Mesenchymal stem cell (in vitro differentiated cells and primary cell): ENCODE results near the gene SIRPG.

Source experiments
- DNase-seq: peaks from one replicate; pipeline ENCODE4 v3.0.0-alpha.2; 2013
- H2AFZ ChIP-seq: one replicate; pipeline ENCODE4 v1.6.1; 2013; ENCODE audit warnings: low read depth, mild to moderate bottlenecking, control low read depth, inconsistent platforms, low read length, moderate library complexity
- H2AK5ac ChIP-seq: 2 replicates; pipeline ENCODE4 v1.6.1; 2013; ENCODE audit warnings: low read length, moderate library complexity, mild to moderate bottlenecking, inconsistent platforms; ENCODE audit not compliant: severe bottlenecking
- H2BK120ac ChIP-seq: one replicate; pipeline ENCODE4 v1.6.1; 2013; ENCODE audit warnings: low read depth, mild to moderate bottlenecking, inconsistent platforms, low read length, moderate library complexity
- H2BK12ac ChIP-seq, 2 experiments: one replicate each; pipeline ENCODE4 v1.6.1; 2013; ENCODE audit warnings: inconsistent platforms in 2 of 2, low read length in 2 of 2, mild to moderate bottlenecking in 2 of 2, moderate library complexity in 2 of 2, control low read depth in 1 of 2
- H2BK15ac ChIP-seq: one replicate; pipeline ENCODE4 v1.6.1; 2013; ENCODE audit warnings: mild to moderate bottlenecking, low read depth, inconsistent platforms; ENCODE audit not compliant: poor library complexity, severe bottlenecking
- H2BK5ac ChIP-seq: 2 replicates; pipeline ENCODE4 v1.6.1; 2013; ENCODE audit warnings: low read depth, mild to moderate bottlenecking, low read length, control low read depth, inconsistent platforms; ENCODE audit not compliant: poor library complexity, severe bottlenecking
- H3K14ac ChIP-seq, 2 experiments: one replicate each; pipeline ENCODE4 v1.6.1; 2013; ENCODE audit warnings: inconsistent platforms in 2 of 2, low read length in 2 of 2, control low read depth in 1 of 2, mild to moderate bottlenecking in 1 of 2, moderate library complexity in 1 of 2
- H3K18ac ChIP-seq, 2 experiments: one replicate each; pipeline ENCODE4 v1.6.1; 2013; ENCODE audit warnings: inconsistent platforms in 2 of 2, low read length in 2 of 2, control low read depth in 1 of 2, low read depth in 1 of 2, mild to moderate bottlenecking in 1 of 2
- H3K23ac ChIP-seq, 2 experiments: one replicate each; pipeline ENCODE4 v1.6.1; 2013; ENCODE audit warnings: inconsistent platforms in 2 of 2, low read length in 2 of 2, mild to moderate bottlenecking in 2 of 2, moderate library complexity in 2 of 2, control low read depth in 1 of 2
- H3K27ac ChIP-seq: 2 replicates; pipeline ENCODE4 v1.5.1; 2013; ENCODE audit warnings: mild to moderate bottlenecking, moderate library complexity, low read length, control low read depth, inconsistent platforms; ENCODE audit not compliant: poor library complexity, severe bottlenecking
- H3K27me3 ChIP-seq, 2 experiments: 2 replicates each; pipeline versions ENCODE4 v1.6.1 to v1.7.0; 2013; ENCODE audit warnings: low read length in 2 of 2, mild to moderate bottlenecking in 2 of 2, moderate library complexity in 2 of 2, control low read depth in 1 of 2, inconsistent platforms in 1 of 2; ENCODE audit not compliant: control insufficient read depth in 1 of 2, insufficient read depth in 1 of 2
- H3K36me3 ChIP-seq, 2 experiments: 2 replicates each; pipeline versions ENCODE4 v1.6.1 to v1.7.0; 2013; ENCODE audit warnings: low read length in 2 of 2, control low read depth in 1 of 2, inconsistent platforms in 1 of 2, low read depth in 1 of 2, mild to moderate bottlenecking in 1 of 2; ENCODE audit not compliant: insufficient read depth in 2 of 2, control insufficient read depth in 1 of 2
- H3K4ac ChIP-seq, 2 experiments: one replicate each; pipeline ENCODE4 v1.6.1; 2013; ENCODE audit warnings: inconsistent platforms in 2 of 2, low read length in 2 of 2, mild to moderate bottlenecking in 2 of 2, moderate library complexity in 2 of 2, control low read depth in 1 of 2, low read depth in 1 of 2
- H3K4me1 ChIP-seq: 2 replicates; pipeline ENCODE4 v1.6.1; 2013; ENCODE audit warnings: low read depth, low read length, control low read depth; ENCODE audit not compliant: control insufficient read depth, insufficient read depth
- H3K4me2 ChIP-seq: 2 replicates; pipeline ENCODE4 v1.6.1; 2013; ENCODE audit warnings: low read length, mild to moderate bottlenecking, inconsistent platforms; ENCODE audit not compliant: poor library complexity, severe bottlenecking
- H3K4me3 ChIP-seq, 2 experiments: 2 replicates each; pipeline versions ENCODE4 v1.5.1 to v1.7.0; 2013; ENCODE audit warnings: low read length in 2 of 2, mild to moderate bottlenecking in 2 of 2, control low read depth in 1 of 2, low read depth in 1 of 2; ENCODE audit not compliant: insufficient read depth in 1 of 2
- H3K79me1 ChIP-seq: replicated peaks from 2 replicates; pipeline ENCODE4 v1.6.1; 2013; ENCODE audit warnings: mild to moderate bottlenecking, control low read depth, low read length, inconsistent platforms; ENCODE audit not compliant: poor library complexity, severe bottlenecking
- H3K9ac ChIP-seq: 2 replicates; pipeline ENCODE4 v1.7.0; 2013; ENCODE audit warnings: mild to moderate bottlenecking, low read length, moderate library complexity
- H3K9me3 ChIP-seq: 2 replicates; pipeline ENCODE4 v1.7.0; 2013; ENCODE audit warnings: mild to moderate bottlenecking, low read length; ENCODE audit not compliant: control insufficient read depth
- H4K8ac ChIP-seq: one replicate; pipeline ENCODE4 v1.6.1; 2013; ENCODE audit warnings: inconsistent platforms, mild to moderate bottlenecking, low read length, moderate library complexity
- H4K91ac ChIP-seq: one replicate; pipeline ENCODE4 v1.6.1; 2013; ENCODE audit warnings: mild to moderate bottlenecking, low read length, inconsistent platforms
- WGBS: methylation state at CpG from one replicate; pipeline ENCODE4 v1.1.7; 2013; ENCODE audit warnings: mixed read lengths; 5-methylcytosine and 5-hydroxymethylcytosine counted together

Gene SIRPG

GRCh38 chr20:1687053-1687452 lies 29.5 kb upstream of the SIRPG start:
- Histone ChIP-seq H3K27me3 (peaks cover 0 to 49% of the 10 kb centered on the region in 2 experiments), H4K8ac (no peak overlapping the region), H3K4me3 (no peak overlapping the region)

GRCh38 chr20:1686151-1686748 lies 28.7 kb upstream of the SIRPG start:
- Histone ChIP-seq H3K79me1 (no peaks in the 10 kb centered on the region), H2BK12ac (no peak overlapping the region), H3K36me3 (no peaks in the 10 kb centered on the region), H3K4me2 (no peak overlapping the region), H3K4me1 (peaks cover 2% of the 10 kb centered on the region), H3K9me3 (peaks cover 16% of the 10 kb centered on the region), H3K4ac (no peak overlapping the region), H2AK5ac (no peak overlapping the region), H3K23ac (no peak overlapping the region), H4K8ac (no peak overlapping the region), H2BK120ac (no peak overlapping the region), H3K9ac (no peak overlapping the region), H2BK5ac (no peak overlapping the region), H3K27ac (no peak overlapping the region), H4K91ac (no peak overlapping the region), H3K18ac (no peak overlapping the region), H3K27me3 (peaks cover 0 to 49% of the 10 kb centered on the region in 2 experiments), H2BK15ac (no peak overlapping the region), H2AFZ (no peak overlapping the region), H3K4me3 (no peak overlapping the region), H3K14ac (no peak overlapping the region)
- no peak for DNase-seq
- WGBS: 48% methylated on average over 2 of the region's 3 CpGs

More at GRCh38 chr20:1687053-1687452, 29.5 kb upstream of the SIRPG start:
- Histone ChIP-seq H3K9me3 (peaks cover 15% of the 10 kb centered on the region), H2AK5ac (no peak overlapping the region), H3K4me2 (no peak overlapping the region), H3K18ac (no peak overlapping the region), H2BK12ac (no peak overlapping the region), H3K4me1 (peaks cover 2% of the 10 kb centered on the region), H3K23ac (no peak overlapping the region), H4K91ac (no peak overlapping the region), H2BK120ac (no peak overlapping the region), H2AFZ (no peak overlapping the region), H3K9ac (no peak overlapping the region), H2BK15ac (no peak overlapping the region), H3K14ac (no peak overlapping the region), H3K4ac (no peak overlapping the region), H3K27ac (no peak overlapping the region), H2BK5ac (no peak overlapping the region), H3K79me1 (no peaks in the 10 kb centered on the region), H3K36me3 (no peaks in the 10 kb centered on the region)
- no peak for DNase-seq

- Histone ChIP-seq H3K9ac (no peak overlapping the region), H2AK5ac (no peak overlapping the region), H3K4me3 (no peak overlapping the region), H3K14ac (no peak overlapping the region), H2BK12ac (no peak overlapping the region), H4K8ac (no peak overlapping the region), H2BK120ac (no peak overlapping the region), H3K27me3 (peaks cover 0 to 41% of the 10 kb centered on the region in 2 experiments), H3K4me1 (peaks cover 2% of the 10 kb centered on the region), H3K23ac (no peak overlapping the region), H3K18ac (no peak overlapping the region), H3K27ac (no peak overlapping the region), H3K9me3 (peaks cover 14% of the 10 kb centered on the region), H3K4ac (no peak overlapping the region), H2BK15ac (no peak overlapping the region), H3K36me3 (no peaks in the 10 kb centered on the region), H2BK5ac (no peak overlapping the region), H3K79me1 (no peaks in the 10 kb centered on the region), H3K4me2 (no peak overlapping the region), H2AFZ (no peak overlapping the region), H4K91ac (no peak overlapping the region)
- 69% methylated on average over 4 of the region's 5 CpGs for WGBS
- DNase-seq: no peak
These were observed 27.9 kb upstream of the SIRPG start for GRCh38 chr20:1685304-1686052.

- H2AFZ ChIP-seq: no peak overlapping the region
- no peaks in the 10 kb centered on the region for H3K79me1 ChIP-seq
- H3K9ac ChIP-seq: no peak overlapping the region
- H3K27me3 ChIP-seq: peaks cover 0 to 35% of the 10 kb centered on the region in 2 experiments
- H4K91ac ChIP-seq: no peak overlapping the region
- H3K36me3 ChIP-seq: no peaks in the 10 kb centered on the region
- peaks cover 2% of the 10 kb centered on the region for H3K4me1 ChIP-seq
- no peak overlapping the region for H3K14ac ChIP-seq
- DNase-seq: no peak
- H3K9me3 ChIP-seq: peaks cover 14% of the 10 kb centered on the region
- H4K8ac ChIP-seq: no peak overlapping the region
- H3K4me3 ChIP-seq: no peak overlapping the region
- H3K27ac ChIP-seq: no peak overlapping the region
- no peak overlapping the region for H2AK5ac ChIP-seq
- H2BK12ac ChIP-seq: no peak overlapping the region
- H2BK5ac ChIP-seq: no peak overlapping the region
- H2BK15ac ChIP-seq: no peak overlapping the region
- H3K23ac ChIP-seq: no peak overlapping the region
- no peak overlapping the region for H2BK120ac ChIP-seq
- H3K4me2 ChIP-seq: no peak overlapping the region
- WGBS: 74% methylated on average over 1 of the region's 1 CpG
- no peak overlapping the region for H3K18ac ChIP-seq
- no peak overlapping the region for H3K4ac ChIP-seq
These were observed 27.3 kb upstream of the SIRPG start for GRCh38 chr20:1684872-1685271.
